Motor neuron (in vitro differentiated cells): ENCODE results near the gene NPAS4. TPM values are rescaled to one million over a fixed set of nuclear protein-coding genes. Genes with fewer than 3 reads are reported as not detected.

Source experiments
- ATAC-seq, 8 experiments: fragments of 200-7000 bp; cut with Tn5 transposase; replicated peaks in 6 of 8; 2 replicates each; pipeline ENCODE4 v1.8.0; 2021; ENCODE audit warnings: mild to moderate bottlenecking in 8 of 8, moderate library complexity in 8 of 8
- H3K27ac ChIP-seq, 2 donors: fragments of 250-450 bp; sonication (Bioruptor Pico); 2 replicates each; pipeline ENCODE4 v1.9.0; 2021; ENCODE audit warnings: antibody characterized with exemption in 2 of 2, mild to moderate bottlenecking in 2 of 2, moderate library complexity in 1 of 2
- H3K4me1 ChIP-seq, 2 donors: fragments of 250-450 bp; sonication (Bioruptor Pico); replicated peaks in 1 of 2; 2 replicates each; pipeline ENCODE4 v1.6.1; 2021; ENCODE audit warnings: antibody characterized with exemption in 2 of 2, mild to moderate bottlenecking in 2 of 2, moderate library complexity in 1 of 2
- H3K4me3 ChIP-seq, 5 donors: fragments of 250-450 bp; sonication (Bioruptor Pico); 2 replicates each; pipeline ENCODE4 v1.9.0; 2021; ENCODE audit warnings: antibody characterized with exemption in 5 of 5, mild to moderate bottlenecking in 5 of 5, moderate library complexity in 4 of 5
- WGBS, 10 experiments: fragments of 450-650 bp; shearing (Covaris generic); methylation state at CpG; one replicate each; pipeline ENCODE4 v1.0.0; 2022; 5-methylcytosine and 5-hydroxymethylcytosine counted together
- in situ Hi-C, 9 experiments: fragments of 400-800 bp; cut with MboI; loops; one replicate each; pipeline ENCODE4 v1.15.0; 2021; ENCODE audit warnings: low sequenced_read_pairs in 9 of 9, low pct_unique_long_range_greater_than_20kb in 2 of 9; ENCODE audit not compliant: unreplicated experiment in 9 of 9
- total RNA-seq, 8 experiments: library from RNA; unstranded; fragments of 300-600 nt; gene quantifications; 2 replicates each; pipeline versions ENCODE4 v1.2.3 to v1.2.4, GENCODE V29; 2022

Gene NPAS4
- total RNA-seq, 8 experiments from 2014 or later: 0.10 to 19.1 (median 0.32) TPM

GRCh38 chr11:66408488-66409214 is 12.2 kb upstream of the NPAS4 start:
- Histone ChIP-seq H3K4me3 (peak overlapping the region; percentile 38 to 48 (median 45)), H3K27ac (peak overlapping the region in 1 of 2 donors; percentile 42), H3K4me1 (peaks cover 3% of the 10 kb centered on the region in 2 donors)
- peak; percentile 92 to 98 (median 94) for ATAC-seq
- in situ Hi-C loops: loop anchor here in 3 of 9 experiments (25.0 kb wide), 2 partner anchors 279 to 429 kb away; partner anchors contain the start of genes RBM4B (in 3 of the 3) and RCE1 (in 1 of the 3)
- 0 to 8% (median 2%) methylated on average over 2 to 7 of the region's 63 CpGs; no CpG with 5 or more reads in 3 of the 10 experiments for WGBS, 10 experiments

- H3K4me1 ChIP-seq: peaks cover 3% of the 10 kb centered on the region in 2 donors
Observed at GRCh38 chr11:66409226-66409625, 11.6 kb upstream of the NPAS4 start.

DNA sequence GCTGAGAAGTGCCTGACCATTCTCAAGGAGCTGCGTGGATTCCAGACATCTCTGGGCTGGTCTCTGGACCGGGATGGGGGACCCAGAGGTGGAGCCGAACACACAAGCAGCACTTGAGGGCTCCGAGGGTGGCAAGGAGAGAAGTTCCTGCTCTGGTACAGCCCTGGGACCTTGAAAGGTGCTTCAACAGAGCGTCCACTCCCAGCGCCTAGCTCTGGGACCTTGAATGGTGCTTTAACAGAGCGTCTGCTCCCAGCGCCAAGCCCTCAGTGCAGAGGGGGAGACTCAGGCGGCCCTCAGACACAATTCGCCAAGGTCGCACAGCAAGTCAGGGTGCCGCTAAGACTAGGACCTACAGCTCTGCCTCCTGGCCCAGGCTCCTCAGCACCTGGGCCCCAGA is 10.6 kb upstream of the NPAS4 start:
- in situ Hi-C loops: loop anchor here in 3 of 9 experiments (25.0 kb wide), 2 partner anchors 277 to 427 kb away; partner anchors contain the start of genes RBM4B (in 3 of the 3) and RCE1 (in 1 of the 3)
- no peak overlapping the region for H3K27ac ChIP-seq
- ATAC-seq: no peak
- 100% methylated on average over 1 to 2 of the region's 12 CpGs; no CpG with 5 or more reads in 8 of the 10 experiments for WGBS, 10 experiments
- H3K4me3 ChIP-seq: no peak overlapping the region
- peaks cover 3% of the 10 kb centered on the region in 2 donors for H3K4me1 ChIP-seq

More at GRCh38 chr11:66409226-66409625, 11.6 kb upstream of the NPAS4 start:
- Histone ChIP-seq H3K4me3 (peak overlapping the region; percentile 38 to 48 (median 45)), H3K27ac (no peak overlapping the region)
- in situ Hi-C loops: loop anchor here in 3 of 9 experiments (25.0 kb wide), 2 partner anchors 278 to 428 kb away; partner anchors contain the start of genes RBM4B (in 3 of the 3) and RCE1 (in 1 of the 3)
- 90% methylated on average over 2 of the region's 15 CpGs; no CpG with 5 or more reads in 9 of the 10 experiments for WGBS, 10 experiments
- no peak for ATAC-seq

GRCh38 chr11:66411323-66411722 is 9.5 kb upstream of the NPAS4 start:
- Histone ChIP-seq H3K27ac (no peak overlapping the region), H3K4me3 (no peak overlapping the region), H3K4me1 (peaks cover 3% of the 10 kb centered on the region in 2 donors)
- ATAC-seq: no peak
- in situ Hi-C loops: loop anchor here in 3 of 9 experiments (25.0 kb wide), 2 partner anchors 276 to 426 kb away; partner anchors contain the start of genes RBM4B (in 3 of the 3) and RCE1 (in 1 of the 3)
- 82 to 83% methylated on average over 1 to 3 of the region's 4 CpGs; no CpG with 5 or more reads in 8 of the 10 experiments for WGBS, 10 experiments

DNA sequence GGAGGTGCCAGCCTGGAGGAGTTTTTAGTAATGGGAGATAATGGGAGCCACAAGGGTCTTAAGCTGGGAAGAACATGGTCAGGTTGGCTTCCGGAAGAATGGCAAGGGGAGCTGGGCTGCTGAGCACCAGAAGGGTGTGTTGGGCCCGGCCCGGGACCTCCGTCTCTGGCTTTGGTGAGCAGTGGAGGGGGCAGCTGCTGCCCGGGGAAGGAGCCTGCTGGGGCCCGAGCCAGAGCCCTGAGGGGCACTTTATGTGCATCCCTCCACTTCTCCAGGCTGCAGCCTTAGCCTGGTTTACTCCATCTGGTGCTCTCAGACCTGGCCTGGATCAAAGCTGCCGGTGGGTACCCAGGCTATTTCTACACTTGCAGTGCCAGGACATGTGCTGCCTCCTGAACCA is 8.7 kb upstream of the NPAS4 start:
- WGBS, 10 experiments: 42 to 100% (median 71%) methylated on average over 1 to 6 of the region's 7 CpGs; no CpG with 5 or more reads in 4 of the 10 experiments
- ATAC-seq: no peak
- no peak overlapping the region for H3K4me3 ChIP-seq
- no peak overlapping the region for H3K27ac ChIP-seq
- peaks cover 6 to 11% of the 10 kb centered on the region in 2 donors for H3K4me1 ChIP-seq
- in situ Hi-C loops: loop anchor here in 3 of 9 experiments (25.0 kb wide), 2 partner anchors 275 to 425 kb away; partner anchors contain the start of genes RBM4B (in 3 of the 3) and RCE1 (in 1 of the 3)

- no peak for ATAC-seq
- WGBS, 10 experiments: 40 to 100% (median 83%) methylated on average over 1 to 6 of the region's 6 CpGs; no CpG with 5 or more reads in 3 of the 10 experiments
- peaks cover 16 to 21% of the 10 kb centered on the region in 2 donors for H3K4me1 ChIP-seq
- H3K27ac ChIP-seq: no peak overlapping the region
- in situ Hi-C loops: loop anchor here in 3 of 9 experiments (25.0 kb wide), 2 partner anchors 274 to 424 kb away; partner anchors contain the start of genes RBM4B (in 3 of the 3) and RCE1 (in 1 of the 3)
- no peak overlapping the region for H3K4me3 ChIP-seq
Observed at GRCh38 chr11:66413167-66413566, 7.7 kb upstream of the NPAS4 start.

GRCh38 chr11:66414120-66414934 is 6.5 kb upstream of the NPAS4 start:
- peaks cover 22 to 29% of the 10 kb centered on the region in 2 donors for H3K4me1 ChIP-seq
- no peak for ATAC-seq
- in situ Hi-C loops: loop anchor here in 3 of 9 experiments (25.0 kb wide), 2 partner anchors 273 to 423 kb away; partner anchors contain the start of genes RBM4B (in 3 of the 3) and RCE1 (in 1 of the 3)
- WGBS, 10 experiments: 26 to 89% (median 55%) methylated on average over 2 to 9 of the region's 12 CpGs; no CpG with 5 or more reads in 2 of the 10 experiments
- H3K27ac ChIP-seq: no peak overlapping the region
- H3K4me3 ChIP-seq: no peak overlapping the region

- Histone ChIP-seq H3K4me1 (peaks cover 24 to 32% of the 10 kb centered on the region in 2 donors), H3K4me3 (no peak overlapping the region), H3K27ac (no peak overlapping the region)
- in situ Hi-C loops: loop anchor here in 3 of 9 experiments (25.0 kb wide), 2 partner anchors 272 to 422 kb away; partner anchors contain the start of genes RBM4B (in 3 of the 3) and RCE1 (in 1 of the 3)
- no peak for ATAC-seq
- 0 to 78% (median 33%) methylated on average over 1 to 2 of the region's 2 CpGs; no CpG with 5 or more reads in 3 of the 10 experiments for WGBS, 10 experiments
Observed at GRCh38 chr11:66415423-66415822, 5.4 kb upstream of the NPAS4 start.

DNA sequence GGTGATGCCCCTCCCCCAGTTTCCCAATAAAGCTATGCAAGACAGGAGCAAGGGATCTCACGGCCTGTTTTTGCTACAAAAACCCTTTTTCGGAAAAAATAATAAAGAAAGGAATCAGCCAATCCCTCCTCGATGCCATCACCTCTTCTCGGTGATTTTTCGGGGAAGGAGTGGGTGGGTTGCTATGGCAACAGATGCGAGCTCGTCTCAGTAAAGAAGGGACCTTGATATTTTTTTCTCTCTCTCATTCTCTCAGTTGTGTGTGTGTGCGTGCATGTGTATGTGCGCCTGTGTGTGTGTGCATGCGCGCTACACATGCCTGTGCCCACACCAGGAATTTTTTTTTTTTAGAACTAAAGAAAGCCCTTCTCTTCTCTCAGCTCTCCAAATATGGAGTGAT is 3.8 kb upstream of the NPAS4 start:
- no peak overlapping the region for H3K27ac ChIP-seq
- in situ Hi-C loops: loop anchor here in 3 of 9 experiments (25.0 kb wide), 2 partner anchors 270 to 420 kb away; partner anchors contain the start of genes RBM4B (in 3 of the 3) and RCE1 (in 1 of the 3)

DNA sequence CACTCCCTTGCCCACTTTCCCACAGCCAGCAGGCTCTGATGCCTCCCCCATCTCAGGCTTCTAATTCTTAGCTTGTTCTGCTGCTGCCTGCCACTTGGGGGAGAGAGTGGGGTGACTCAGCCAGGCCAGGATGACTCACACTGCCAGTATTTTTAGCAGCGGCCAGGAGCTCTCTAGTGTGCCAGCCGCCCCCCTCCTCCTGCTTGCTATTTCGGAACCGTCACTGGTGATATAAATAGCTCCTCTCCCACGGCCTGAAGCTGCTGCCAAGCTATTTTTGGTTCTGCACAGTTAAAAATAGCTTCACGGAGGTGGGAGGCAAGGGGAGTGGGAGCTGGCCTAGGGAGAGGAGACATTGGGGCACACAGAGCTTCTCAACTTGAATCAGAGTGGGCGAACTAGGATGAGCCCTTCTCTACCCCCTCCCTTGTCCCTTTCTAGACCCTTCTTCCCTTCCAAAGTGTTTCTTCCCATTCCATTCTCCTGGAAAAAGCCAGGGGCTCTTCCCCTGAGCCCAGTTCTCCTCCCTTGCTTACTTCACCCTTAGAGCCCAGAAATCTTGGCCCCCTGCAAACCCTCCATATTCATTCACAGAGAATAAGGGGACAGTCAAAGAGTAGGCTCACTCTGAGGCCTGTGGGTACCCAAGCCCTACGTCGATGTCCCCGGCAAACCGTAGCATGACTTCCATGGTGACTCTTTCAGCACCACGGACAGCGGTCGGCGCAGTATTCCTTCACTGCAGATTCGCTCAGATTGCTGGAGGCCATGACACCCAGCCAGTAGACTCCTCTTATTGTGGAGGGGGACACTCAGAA is 2.5 kb upstream of the NPAS4 start:
- Histone ChIP-seq H3K27ac (no peak overlapping the region), H3K4me3 (no peak overlapping the region), H3K4me1 (peaks cover 24 to 36% of the 10 kb centered on the region in 2 donors)
- in situ Hi-C loops: loop anchor here in 3 of 9 experiments (25.0 kb wide), 2 partner anchors 269 to 419 kb away; partner anchors contain the start of genes RBM4B (in 3 of the 3) and RCE1 (in 1 of the 3)
- ATAC-seq: peak; percentile 48 to 75 (median 68)
- 0 to 15% (median 2%) methylated on average over 1 to 10 of the region's 16 CpGs; no CpG with 5 or more reads in 2 of the 10 experiments for WGBS, 10 experiments

More for the DNA sequence above, 3.8 kb upstream of the NPAS4 start:
- peak in 2 of 8 experiments; percentile 1 to 10 for ATAC-seq
- 37 to 78% (median 46%) methylated on average over 2 to 10 of the region's 11 CpGs; no CpG with 5 or more reads in 4 of the 10 experiments for WGBS, 10 experiments
- Histone ChIP-seq H3K4me1 (peaks cover 24 to 34% of the 10 kb centered on the region in 2 donors), H3K4me3 (no peak overlapping the region)

GRCh38 chr11:66418986-66419308 is 1.9 kb upstream of the NPAS4 start:
- no peak overlapping the region for H3K27ac ChIP-seq
- no peak overlapping the region for H3K4me3 ChIP-seq
- ATAC-seq: no peak
- H3K4me1 ChIP-seq: peaks cover 24 to 40% of the 10 kb centered on the region in 2 donors
- 20 to 86% (median 41%) methylated on average over 1 of the region's 3 CpGs; no CpG with 5 or more reads in 6 of the 10 experiments for WGBS, 10 experiments
- in situ Hi-C loops: loop anchor here in 3 of 9 experiments (25.0 kb wide), 2 partner anchors 268 to 418 kb away; partner anchors contain the start of genes RBM4B (in 3 of the 3) and RCE1 (in 1 of the 3)
